GM15510 (cell line): ENCODE measurements around the gene CENPV.

Experiments
- POLR2A ChIP-seq: IDR thresholded peaks from 3 replicates; pipeline ENCODE4 v1.6.1; 2011; ENCODE audit warnings: borderline replicate concordance; ENCODE audit not compliant: insufficient read length; ENCODE audit errors: extremely low read depth

The CENPV gene

GRCh38 chr17:16353317-16354174, at the start of gene CENPV:
CENPV (minus strand) TSS chr17:16353469; CDS start chr17:16353436, 33 bp downstream.
- TF ChIP-seq POLR2A: peak; percentile 74

GRCh38 chr17:16398270-16399267, 45.3 kb upstream of the CENPV start:
- TF ChIP-seq POLR2A: no peak

DNA sequence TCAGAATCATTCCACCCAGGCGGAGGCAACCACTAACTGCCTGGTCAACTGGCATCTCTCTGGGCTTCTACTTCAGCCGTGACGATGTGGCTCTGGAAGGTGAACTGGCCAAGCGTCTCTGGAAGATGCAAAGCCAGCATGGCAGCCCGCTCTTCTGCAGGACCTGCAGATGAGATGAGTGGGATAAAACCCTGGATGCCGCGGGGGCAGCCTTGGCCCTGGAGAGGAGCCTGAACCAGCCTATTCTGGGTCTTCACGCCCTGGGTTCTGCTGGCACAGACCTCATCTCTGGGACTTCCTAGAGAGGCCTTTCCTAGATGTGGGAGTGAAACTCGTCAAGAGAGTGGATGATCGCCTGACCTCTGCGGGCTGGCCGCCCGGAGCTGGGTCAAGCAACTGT, 38.2 kb upstream of the CENPV start:
- no peak for TF ChIP-seq POLR2A

DNA sequence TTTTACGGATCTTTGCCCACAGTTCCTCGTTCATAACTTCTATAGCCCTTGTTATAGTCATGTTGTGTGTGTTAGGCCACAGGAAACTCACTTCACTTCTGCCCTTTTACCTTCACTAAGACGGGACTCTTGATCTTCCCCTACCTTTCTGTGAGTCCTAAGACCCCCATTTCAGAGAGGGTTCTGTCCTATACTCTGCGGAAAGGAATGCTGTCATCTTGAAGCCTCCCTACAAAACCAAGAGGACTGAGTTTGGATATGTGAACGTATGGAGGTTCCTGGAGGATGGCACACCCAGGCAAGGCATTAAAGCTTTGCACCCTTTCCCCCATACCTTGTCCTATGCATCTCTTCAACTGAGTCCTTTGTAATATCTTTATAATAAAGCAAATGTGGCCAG, 31.3 kb upstream of the CENPV start:
- no peak for TF ChIP-seq POLR2A

DNA sequence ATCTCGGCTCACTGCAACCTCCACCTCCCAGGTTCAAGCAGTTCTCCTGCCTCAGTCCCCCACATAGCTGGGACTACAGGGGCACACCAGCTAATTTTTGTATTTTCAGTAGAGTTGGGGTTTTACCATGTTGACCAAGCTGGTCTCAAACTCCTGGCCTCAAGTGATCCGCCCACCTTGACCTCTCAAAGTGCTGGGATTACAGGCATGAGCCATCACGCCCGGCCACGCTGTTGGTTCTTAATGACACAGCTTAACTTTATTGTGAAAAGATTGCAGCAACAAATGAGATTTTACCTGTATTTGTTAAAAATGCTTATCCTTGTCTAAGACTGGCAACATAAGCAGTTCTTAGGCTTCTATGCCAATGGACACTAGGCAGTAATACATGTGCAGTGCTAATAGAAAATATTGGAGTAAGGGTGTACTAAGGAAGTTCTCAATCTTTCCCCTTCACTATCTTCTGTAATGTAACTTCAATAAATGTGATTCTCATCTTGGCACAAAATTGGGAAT, 30.6 kb upstream of the CENPV start:
- peak; percentile 7 for TF ChIP-seq POLR2A

GRCh38 chr17:16383216-16383615, 29.9 kb upstream of the CENPV start:
- TF ChIP-seq POLR2A: no peak

DNA sequence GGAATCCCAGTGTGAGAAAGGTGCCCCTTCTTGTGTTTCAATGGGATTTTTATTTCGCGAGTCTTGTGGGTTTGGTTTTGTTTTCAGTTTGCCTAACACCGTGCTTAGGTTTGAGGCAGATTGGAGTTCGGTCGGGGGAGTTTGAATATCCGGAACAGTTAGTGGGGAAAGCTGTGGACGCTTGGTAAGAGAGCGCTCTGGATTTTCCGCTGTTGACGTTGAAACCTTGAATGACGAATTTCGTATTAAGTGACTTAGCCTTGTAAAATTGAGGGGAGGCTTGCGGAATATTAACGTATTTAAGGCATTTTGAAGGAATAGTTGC, 28.2 kb upstream of the CENPV start:
- TF ChIP-seq POLR2A: no peak

- peak; percentile 99 for TF ChIP-seq POLR2A
Observed at GRCh38 chr17:16380640-16381495, 27.6 kb upstream of the CENPV start, which contains the start of gene UBB. UBB (plus strand) TSS chr17:16381091; CDS start chr17:16381908, 817 bp downstream.

DNA sequence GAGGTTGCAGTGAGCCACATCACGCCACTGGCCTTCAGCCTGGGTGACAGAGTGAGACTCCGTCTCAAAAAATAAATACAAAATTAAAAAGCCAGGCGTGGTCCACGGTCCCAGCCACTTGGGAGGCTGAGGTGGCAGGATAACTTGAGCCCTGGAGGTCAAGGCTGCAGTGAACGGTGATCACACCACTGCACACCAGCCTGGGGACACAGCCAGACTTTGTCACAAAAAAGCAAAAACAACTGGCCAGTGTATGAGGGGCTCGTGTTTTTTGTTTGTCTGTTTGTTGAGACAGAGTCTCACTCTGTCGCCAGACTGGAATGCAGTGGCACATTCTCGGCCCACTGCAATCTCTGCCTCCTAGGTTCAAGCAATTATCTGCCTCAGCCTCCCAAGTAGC, 26.4 kb upstream of the CENPV start:
- TF ChIP-seq POLR2A: no peak

GRCh38 chr17:16378636-16379282, 25.5 kb upstream of the CENPV start:
- TF ChIP-seq POLR2A: no peak

GRCh38 chr17:16377941-16378341, 24.7 kb upstream of the CENPV start:
- no peak for TF ChIP-seq POLR2A

- TF ChIP-seq POLR2A: no peak
Observed at GRCh38 chr17:16374146-16374938, 21.1 kb upstream of the CENPV start.

DNA sequence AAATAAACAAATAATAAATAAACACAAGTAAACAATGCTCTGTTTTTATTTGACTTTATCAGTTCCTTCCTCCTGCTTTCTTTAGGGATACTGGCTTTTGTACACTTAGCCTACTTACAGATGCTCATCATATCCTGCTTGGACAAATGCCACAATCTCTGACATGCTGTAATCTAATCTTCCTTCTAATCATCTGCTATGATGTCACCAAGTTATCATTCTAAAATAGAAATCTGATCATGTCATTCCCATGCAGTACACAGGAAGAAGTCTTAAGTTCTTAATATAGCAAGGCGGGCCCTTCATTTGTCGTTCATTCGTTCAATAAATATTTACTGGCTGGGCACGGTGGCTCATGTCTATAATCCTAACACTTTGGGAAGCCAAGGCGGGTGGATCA, 18.5 kb upstream of the CENPV start:
- TF ChIP-seq POLR2A: no peak
